ENCODE results near the gene TMEM39A. TPM values are rescaled to one million over a fixed set of nuclear protein-coding genes. Genes with fewer than 3 reads are reported as not detected.

Gene TMEM39A
- total RNA-seq, 1 donor from 2014 or later: 66.0 TPM

DNA sequence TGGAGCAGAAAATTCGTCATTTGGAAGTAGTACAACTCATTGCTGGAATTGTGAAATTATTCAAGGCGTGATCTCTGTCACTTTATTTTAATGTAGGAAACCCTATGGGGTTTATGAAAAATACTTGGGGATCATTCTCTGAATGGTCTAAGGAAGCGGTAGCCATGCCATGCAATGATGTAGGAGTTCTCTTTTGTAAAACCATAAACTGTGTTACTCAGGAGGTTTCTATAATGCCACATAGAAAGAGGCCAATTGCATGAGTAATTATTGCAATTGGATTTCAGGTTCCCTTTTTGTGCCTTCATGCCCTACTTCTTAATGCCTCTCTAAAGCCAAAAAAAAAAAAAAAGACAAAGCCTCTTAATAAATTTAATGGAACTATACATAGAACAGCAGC lies 29.4 kb upstream of the TMEM39A start:
- no peaks in the 10 kb centered on the region for H3K4me1 Mint-ChIP-seq (ENCODE audit: unreplicated experiment)
- no peaks in the 10 kb centered on the region for H3K9me3 Mint-ChIP-seq
- TF ChIP-seq, protein P1, sequence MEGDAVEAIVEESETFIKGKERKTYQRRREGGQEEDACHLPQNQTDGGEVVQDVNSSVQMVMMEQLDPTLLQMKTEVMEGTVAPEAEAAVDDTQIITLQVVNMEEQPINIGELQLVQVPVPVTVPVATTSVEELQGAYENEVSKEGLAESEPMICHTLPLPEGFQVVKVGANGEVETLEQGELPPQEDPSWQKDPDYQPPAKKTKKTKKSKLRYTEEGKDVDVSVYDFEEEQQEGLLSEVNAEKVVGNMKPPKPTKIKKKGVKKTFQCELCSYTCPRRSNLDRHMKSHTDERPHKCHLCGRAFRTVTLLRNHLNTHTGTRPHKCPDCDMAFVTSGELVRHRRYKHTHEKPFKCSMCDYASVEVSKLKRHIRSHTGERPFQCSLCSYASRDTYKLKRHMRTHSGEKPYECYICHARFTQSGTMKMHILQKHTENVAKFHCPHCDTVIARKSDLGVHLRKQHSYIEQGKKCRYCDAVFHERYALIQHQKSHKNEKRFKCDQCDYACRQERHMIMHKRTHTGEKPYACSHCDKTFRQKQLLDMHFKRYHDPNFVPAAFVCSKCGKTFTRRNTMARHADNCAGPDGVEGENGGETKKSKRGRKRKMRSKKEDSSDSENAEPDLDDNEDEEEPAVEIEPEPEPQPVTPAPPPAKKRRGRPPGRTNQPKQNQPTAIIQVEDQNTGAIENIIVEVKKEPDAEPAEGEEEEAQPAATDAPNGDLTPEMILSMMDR (conservative IDR thresholded peaks at IDR 0.05): no peak
- peaks cover 10% of the 10 kb centered on the region for H3K36me3 Mint-ChIP-seq
- H3K4me3 Mint-ChIP-seq: no peak overlapping the region
- DNase-seq (ENCODE audit: extremely low spot score, unreplicated experiment): no peak
- H3K27ac Mint-ChIP-seq: no peak overlapping the region
- no peaks in the 10 kb centered on the region for H3K27me3 Mint-ChIP-seq

DNA sequence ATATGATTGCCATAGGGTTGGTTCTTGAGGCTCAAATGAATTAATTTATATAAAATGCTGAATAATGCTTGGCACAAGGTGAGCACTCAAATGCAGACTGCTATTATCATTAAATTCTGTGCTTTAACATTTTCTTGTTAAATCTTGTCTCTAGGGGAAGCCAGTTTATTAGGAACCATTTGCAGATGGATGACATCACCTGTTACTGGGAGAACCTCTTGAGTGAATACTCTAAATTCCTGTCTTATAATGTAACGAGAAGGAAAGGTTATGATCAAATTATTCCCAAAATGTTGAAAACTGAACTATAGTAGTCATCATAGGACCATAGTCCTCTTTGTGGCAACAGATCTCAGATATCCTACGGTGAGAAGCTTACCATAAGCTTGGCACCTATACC lies 28.7 kb upstream of the TMEM39A start:
- TF ChIP-seq, protein P1 (conservative IDR thresholded peaks at IDR 0.05): no peak
- no peaks in the 10 kb centered on the region for H3K9me3 Mint-ChIP-seq
- no peak overlapping the region for H3K4me3 Mint-ChIP-seq
- peaks cover 10% of the 10 kb centered on the region for H3K36me3 Mint-ChIP-seq
- no peaks in the 10 kb centered on the region for H3K27me3 Mint-ChIP-seq
- no peaks in the 10 kb centered on the region for H3K4me1 Mint-ChIP-seq (ENCODE audit: unreplicated experiment)
- no peak overlapping the region for H3K27ac Mint-ChIP-seq
- DNase-seq (ENCODE audit: extremely low spot score, unreplicated experiment): no peak

DNA sequence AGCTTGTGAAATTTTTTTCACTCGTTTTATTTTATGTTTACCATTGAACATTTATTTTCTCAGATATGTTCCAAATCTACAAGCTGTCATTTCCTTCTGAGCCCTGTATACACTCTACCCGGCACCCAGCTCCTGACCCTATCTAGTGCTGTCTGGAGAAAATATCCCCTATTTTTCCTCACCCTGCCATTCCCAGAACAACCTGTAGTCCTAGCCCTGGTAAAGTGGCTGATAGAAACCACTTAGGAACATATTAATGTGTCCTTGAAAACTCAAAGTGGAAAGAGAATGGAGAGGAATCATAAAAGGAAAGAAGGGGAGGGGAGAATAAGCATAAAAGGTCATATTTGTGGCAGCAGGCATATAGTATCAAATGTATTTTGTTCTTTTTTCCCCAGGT lies 26.7 kb upstream of the TMEM39A start:
- DNase-seq (ENCODE audit: extremely low spot score, unreplicated experiment): no peak
- Mint-ChIP-seq H3K36me3 (peaks cover 10% of the 10 kb centered on the region), H3K4me1 (ENCODE audit: unreplicated experiment) (no peaks in the 10 kb centered on the region), H3K27ac (no peak overlapping the region), H3K4me3 (no peak overlapping the region), H3K27me3 (no peaks in the 10 kb centered on the region), H3K9me3 (no peaks in the 10 kb centered on the region)
- TF ChIP-seq, protein P1 (conservative IDR thresholded peaks at IDR 0.05): no peak

DNA sequence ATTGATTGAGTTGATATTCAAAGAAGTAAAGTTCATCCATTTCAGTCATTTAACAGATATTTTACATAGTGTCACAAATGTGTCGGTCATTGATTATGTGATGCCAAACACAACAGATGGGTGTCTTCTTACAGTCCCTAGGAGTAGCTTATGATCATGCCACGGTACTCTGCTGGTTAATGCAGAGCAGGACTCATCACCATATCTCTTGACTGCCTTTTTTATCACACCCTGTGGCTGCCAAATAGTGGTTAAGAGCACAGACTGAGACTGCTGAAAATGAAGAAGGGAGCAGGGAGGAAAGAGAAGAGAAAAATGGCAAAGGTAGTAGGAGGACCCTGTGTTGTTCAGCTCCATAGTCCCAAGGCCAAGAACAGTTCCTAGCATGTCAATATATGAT lies 22.1 kb upstream of the TMEM39A start:
- TF ChIP-seq, protein P1 (conservative IDR thresholded peaks at IDR 0.05): no peak
- Mint-ChIP-seq H3K27ac (no peak overlapping the region), H3K27me3 (no peaks in the 10 kb centered on the region), H3K9me3 (no peaks in the 10 kb centered on the region), H3K4me3 (no peak overlapping the region), H3K36me3 (no peaks in the 10 kb centered on the region), H3K4me1 (ENCODE audit: unreplicated experiment) (no peaks in the 10 kb centered on the region)
- DNase-seq (ENCODE audit: extremely low spot score, unreplicated experiment): no peak

- Mint-ChIP-seq H3K9me3 (no peaks in the 10 kb centered on the region), H3K4me1 (ENCODE audit: unreplicated experiment) (no peaks in the 10 kb centered on the region), H3K27ac (no peak overlapping the region), H3K27me3 (no peaks in the 10 kb centered on the region), H3K4me3 (no peak overlapping the region), H3K36me3 (peaks cover 10% of the 10 kb centered on the region)
- DNase-seq (ENCODE audit: extremely low spot score, unreplicated experiment): no peak
- TF ChIP-seq, protein P1 (conservative IDR thresholded peaks at IDR 0.05): no peak
Measured at GRCh38 chr3:119483101-119483500, 19.7 kb upstream of the TMEM39A start.

GRCh38 chr3:119481079-119481478 lies 17.7 kb upstream of the TMEM39A start:
- H3K27ac Mint-ChIP-seq: no peak overlapping the region
- TF ChIP-seq, protein P1 (conservative IDR thresholded peaks at IDR 0.05): no peak
- no peak overlapping the region for H3K4me3 Mint-ChIP-seq
- no peaks in the 10 kb centered on the region for H3K9me3 Mint-ChIP-seq
- H3K27me3 Mint-ChIP-seq: no peaks in the 10 kb centered on the region
- H3K36me3 Mint-ChIP-seq: peaks cover 20% of the 10 kb centered on the region
- no peak for DNase-seq (ENCODE audit: extremely low spot score, unreplicated experiment)
- H3K4me1 Mint-ChIP-seq (ENCODE audit: unreplicated experiment): no peaks in the 10 kb centered on the region
